CD14-positive monocyte (primary cell): ENCODE measurements around the gene CYRIA. TPM values are rescaled to one million over a fixed set of nuclear protein-coding genes. Genes with fewer than 3 reads are reported as not detected.

Source experiments
- DNase-seq, 3 donors: peaks; one replicate each; pipeline ENCODE4 v3.0.0-alpha.2; 2011 to 2022
- H2AFZ ChIP-seq: 2 replicates; pipeline ENCODE4 v1.6.0; 2012; ENCODE audit warnings: mild to moderate bottlenecking, low read depth, low read length, inconsistent platforms; ENCODE audit not compliant: insufficient read depth, poor library complexity, severe bottlenecking
- H3K27ac ChIP-seq, 2 donors: 1 replicate in 1 of 2; 2 replicates in 1 of 2; pipeline ENCODE4 v1.5.1; 2012 to 2013; ENCODE audit warnings: low read length in 2 of 2, control low read depth in 1 of 2, inconsistent platforms in 1 of 2, low read depth in 1 of 2, mild to moderate bottlenecking in 1 of 2
- H3K27me3 ChIP-seq, 2 donors: one replicate each; pipeline versions ENCODE4 v1.6.0 to v1.6.1; 2011 to 2013; ENCODE audit warnings: low read length in 2 of 2; ENCODE audit not compliant: control insufficient read depth in 2 of 2, insufficient read depth in 2 of 2
- H3K36me3 ChIP-seq, 2 donors: replicated peaks in 1 of 2; 1 replicate in 1 of 2; 2 replicates in 1 of 2; pipeline versions ENCODE4 v1.5.1 to v1.6.1; 2012 to 2013; ENCODE audit warnings: low read length in 2 of 2, control low read depth in 1 of 2, inconsistent platforms in 1 of 2, mild to moderate bottlenecking in 1 of 2; ENCODE audit not compliant: insufficient read depth in 2 of 2, control insufficient read depth in 1 of 2
- H3K4me1 ChIP-seq, 2 donors: 1 replicate in 1 of 2; 2 replicates in 1 of 2; pipeline versions ENCODE4 v1.5.1 to v1.6.1; 2012 to 2013; ENCODE audit warnings: low read length in 2 of 2, control low read depth in 1 of 2, inconsistent platforms in 1 of 2, mild to moderate bottlenecking in 1 of 2, moderate library complexity in 1 of 2; ENCODE audit not compliant: insufficient read depth in 2 of 2, control insufficient read depth in 1 of 2
- H3K4me2 ChIP-seq: replicated peaks from 2 replicates; pipeline ENCODE3; 2012; ENCODE audit warnings: low read length, moderate library complexity, mild to moderate bottlenecking; ENCODE audit not compliant: poor library complexity, severe bottlenecking; ENCODE audit errors: extremely low read depth
- H3K4me3 ChIP-seq, 3 experiments: fragments of 200-600 bp in 1 of 3; sonication (generic) in 1 of 3; replicated peaks in 1 of 3; 1 replicate in 2 of 3; 2 replicates in 1 of 3; pipeline ENCODE4 v1.5.1; 2011 to 2013; ENCODE audit warnings: low read length in 3 of 3, mild to moderate bottlenecking in 3 of 3, control low read depth in 2 of 3, low read depth in 2 of 3, inconsistent platforms in 1 of 3, moderate library complexity in 1 of 3
- H3K79me2 ChIP-seq: 2 replicates; pipeline ENCODE4 v1.6.0; 2012; ENCODE audit warnings: mild to moderate bottlenecking, control low read depth, inconsistent platforms, low read length, moderate library complexity; ENCODE audit not compliant: insufficient read depth
- H3K9ac ChIP-seq: 2 replicates; pipeline ENCODE4 v1.6.0; 2017; ENCODE audit warnings: low read length, mild to moderate bottlenecking; ENCODE audit not compliant: insufficient read depth, poor library complexity, severe bottlenecking
- H3K9me3 ChIP-seq, 2 donors: replicated peaks in 1 of 2; 1 replicate in 1 of 2; 2 replicates in 1 of 2; pipeline versions ENCODE4 v1.5.1 to v1.6.1; 2012 to 2013; ENCODE audit warnings: low read length in 2 of 2, control low read depth in 1 of 2; ENCODE audit not compliant: control insufficient read depth in 1 of 2, insufficient read depth in 1 of 2
- H4K20me1 ChIP-seq: 2 replicates; pipeline ENCODE4 v1.6.0; 2012; ENCODE audit warnings: mild to moderate bottlenecking, low read length, control low read depth, moderate library complexity; ENCODE audit not compliant: insufficient read depth
- H3K27ac Mint-ChIP-seq, 7 donors: one replicate each; pipeline ENCODE4 v1.8.0; 2020; ENCODE audit warnings: mild to moderate bottlenecking in 7 of 7, mixed read lengths in 7 of 7, moderate library complexity in 6 of 7, inconsistent platforms in 2 of 7
- H3K27me3 Mint-ChIP-seq, 3 donors: one replicate each; pipeline ENCODE4 v1.8.0; 2021 to 2022; ENCODE audit warnings: low read depth in 3 of 3, mild to moderate bottlenecking in 3 of 3, mixed read lengths in 3 of 3, moderate library complexity in 3 of 3, inconsistent platforms in 1 of 3
- H3K36me3 Mint-ChIP-seq, 2 donors: one replicate each; pipeline ENCODE4 v1.8.0; 2020; ENCODE audit warnings: mixed read lengths in 2 of 2, inconsistent platforms in 1 of 2, mild to moderate bottlenecking in 1 of 2
- H3K4me1 Mint-ChIP-seq: one replicate; pipeline ENCODE4 v1.8.0; 2020; ENCODE audit warnings: mild to moderate bottlenecking, mixed read lengths
- H3K4me3 Mint-ChIP-seq, 2 donors: one replicate each; pipeline ENCODE4 v1.8.0; 2020; ENCODE audit warnings: mild to moderate bottlenecking in 2 of 2, mixed read lengths in 2 of 2, moderate library complexity in 1 of 2
- H3K9me3 Mint-ChIP-seq, 7 donors: one replicate each; pipeline ENCODE4 v1.8.0; 2020 to 2022; ENCODE audit warnings: mixed read lengths in 7 of 7, mild to moderate bottlenecking in 6 of 7, moderate library complexity in 6 of 7, inconsistent platforms in 2 of 7
- WGBS: methylation state at CpG from one replicate; pipeline ENCODE4 v1.1.5; 2013; ENCODE audit warnings: missing lambda C conversion rate; ENCODE audit not compliant: insufficient coverage; 5-methylcytosine and 5-hydroxymethylcytosine counted together
- intact Hi-C, 2 donors: fragments of 100-400 bp; cut with micrococcal nuclease; formaldehyde crosslinking; loops; one replicate each; pipeline versions ENCODE4 v1.15.0 to v1.15.1; 2023
- polyA plus RNA-seq, 3 donors: library from polyadenylated mRNA; depleted of rRNA in 1 of 3; unstranded in 2 of 3; stranded (reverse) in 1 of 3; fragments of 300-500 nt in 2 of 3; fragments of >200 nt in 1 of 3; fragmentation: Illumina TruSeq in 2 of 3; gene quantifications; 1 replicate in 2 of 3; 2 replicates in 1 of 3; pipeline ENCODE4 v1.2.3, GENCODE V29; 2012 to 2021
- TF ChIP-seq, protein P1 (sequence below): fragments of 200-600 bp; IDR thresholded peaks from one replicate; pipeline ENCODE4 v1.8.0; 2022; ENCODE audit warnings: antibody characterized with exemption, mild to moderate bottlenecking

CYRIA gene
- polyA plus RNA-seq, 3 donors, result 55.9 to 101 (median 72.4) TPM

DNA sequence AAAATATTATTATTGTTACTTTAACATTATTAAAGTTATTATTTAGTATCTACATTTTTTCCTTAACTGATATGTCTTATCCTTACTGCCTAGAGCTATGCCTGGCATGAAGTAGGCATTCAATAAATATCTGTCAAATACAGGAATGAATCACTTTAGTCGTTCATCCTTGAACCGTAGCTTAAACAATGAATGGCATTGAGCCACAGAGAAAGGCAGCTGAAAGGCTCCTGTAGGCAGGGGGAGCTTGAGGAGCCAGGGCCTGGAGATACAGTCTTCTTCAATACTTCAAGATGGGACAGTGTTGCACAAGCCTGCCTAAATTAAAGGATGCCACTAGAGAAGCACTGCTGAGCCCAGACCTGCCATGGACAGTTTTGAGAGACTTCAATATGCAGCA is 22.5 kb downstream of the CYRIA start:
- no peaks in the 10 kb centered on the region for H3K27me3 ChIP-seq
- H3K36me3 Mint-ChIP-seq, result peaks cover 76 to 91% of the 10 kb centered on the region in 2 donors
- WGBS, result 100% methylated on average over 2 of the region's 2 CpGs
- no peaks in the 10 kb centered on the region for H3K9me3 ChIP-seq
- H3K4me2 ChIP-seq, result no peak overlapping the region
- no peak overlapping the region for H3K4me3 ChIP-seq
- H3K79me2 ChIP-seq, result peaks cover 88% of the 10 kb centered on the region
- peaks cover 37 to 86% of the 10 kb centered on the region in 2 donors for H3K36me3 ChIP-seq
- H3K27ac Mint-ChIP-seq, result peak overlapping the region in 2 of 7 donors; percentile 26 to 28
- DNase-seq, result no peak
- peaks cover 0 to 1% (median under 1%) of the 10 kb centered on the region in 3 donors for H3K27me3 Mint-ChIP-seq
- peaks cover 34 to 55% of the 10 kb centered on the region in 2 donors for H3K4me1 ChIP-seq
- H3K9me3 Mint-ChIP-seq, result peaks cover 0 to 3% (median 0%) of the 10 kb centered on the region in 7 donors
- H2AFZ ChIP-seq, result no peak overlapping the region
- H3K4me3 Mint-ChIP-seq, result no peak overlapping the region
- no peak overlapping the region for H3K9ac ChIP-seq
- TF ChIP-seq, protein P1, sequence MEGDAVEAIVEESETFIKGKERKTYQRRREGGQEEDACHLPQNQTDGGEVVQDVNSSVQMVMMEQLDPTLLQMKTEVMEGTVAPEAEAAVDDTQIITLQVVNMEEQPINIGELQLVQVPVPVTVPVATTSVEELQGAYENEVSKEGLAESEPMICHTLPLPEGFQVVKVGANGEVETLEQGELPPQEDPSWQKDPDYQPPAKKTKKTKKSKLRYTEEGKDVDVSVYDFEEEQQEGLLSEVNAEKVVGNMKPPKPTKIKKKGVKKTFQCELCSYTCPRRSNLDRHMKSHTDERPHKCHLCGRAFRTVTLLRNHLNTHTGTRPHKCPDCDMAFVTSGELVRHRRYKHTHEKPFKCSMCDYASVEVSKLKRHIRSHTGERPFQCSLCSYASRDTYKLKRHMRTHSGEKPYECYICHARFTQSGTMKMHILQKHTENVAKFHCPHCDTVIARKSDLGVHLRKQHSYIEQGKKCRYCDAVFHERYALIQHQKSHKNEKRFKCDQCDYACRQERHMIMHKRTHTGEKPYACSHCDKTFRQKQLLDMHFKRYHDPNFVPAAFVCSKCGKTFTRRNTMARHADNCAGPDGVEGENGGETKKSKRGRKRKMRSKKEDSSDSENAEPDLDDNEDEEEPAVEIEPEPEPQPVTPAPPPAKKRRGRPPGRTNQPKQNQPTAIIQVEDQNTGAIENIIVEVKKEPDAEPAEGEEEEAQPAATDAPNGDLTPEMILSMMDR, result no peak
- H3K27ac ChIP-seq, result no peak overlapping the region
- intact Hi-C loops, result no loop called here
- peaks cover 66% of the 10 kb centered on the region for H3K4me1 Mint-ChIP-seq
- H4K20me1 ChIP-seq, result peaks cover 99% of the 10 kb centered on the region

DNA sequence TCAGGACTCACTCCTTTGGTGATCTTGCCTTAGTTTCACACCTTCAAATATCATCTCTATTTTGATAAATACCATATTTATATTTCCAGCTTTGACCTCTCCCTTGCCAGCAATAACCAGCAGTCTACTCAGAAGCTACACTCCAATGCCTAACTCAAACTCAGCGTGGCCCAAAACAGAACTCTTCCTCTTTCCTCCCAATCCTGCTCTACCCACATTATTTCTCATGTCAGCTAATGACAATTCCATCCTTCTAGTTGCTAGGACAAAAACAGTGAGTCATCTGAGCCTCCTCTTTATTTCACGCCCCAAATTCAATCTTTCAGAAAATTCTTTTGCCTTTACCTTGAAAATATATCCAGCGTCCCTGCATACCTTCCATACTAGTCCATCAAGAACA is 23.5 kb downstream of the CYRIA start:
- no peak overlapping the region for H3K4me2 ChIP-seq
- H3K4me3 Mint-ChIP-seq, result peak overlapping the region in 1 of 2 donors; percentile 9
- intact Hi-C loops, result no loop called here

More for the DNA sequence above, 23.5 kb downstream of the CYRIA start:
- WGBS, result 83% methylated on average over 3 of the region's 3 CpGs
- H3K4me1 ChIP-seq, result peaks cover 38 to 59% of the 10 kb centered on the region in 2 donors
- H3K4me3 ChIP-seq, result no peak overlapping the region
- peaks cover 99% of the 10 kb centered on the region for H4K20me1 ChIP-seq
- H3K9ac ChIP-seq, result peak overlapping the region; percentile 27
- peaks cover 0 to 4% of the 10 kb centered on the region in 2 donors for H3K9me3 ChIP-seq
- TF ChIP-seq, protein P1, result no peak
- Mint-ChIP-seq H3K4me1 (peaks cover 65% of the 10 kb centered on the region), H3K27ac (peak overlapping the region in 6 of 7 donors; percentile 17 to 86 (median 38)), H3K36me3 (peaks cover 77 to 91% of the 10 kb centered on the region in 2 donors), H3K27me3 (peaks cover 0 to 4% (median 1%) of the 10 kb centered on the region in 3 donors), H3K9me3 (peaks cover 2 to 9% (median 3%) of the 10 kb centered on the region in 7 donors)
- peaks cover 87% of the 10 kb centered on the region for H3K79me2 ChIP-seq
- peak in 1 of 3 donors; percentile 59 for DNase-seq
- peaks cover 45 to 86% of the 10 kb centered on the region in 2 donors for H3K36me3 ChIP-seq
- H3K27me3 ChIP-seq, result no peaks in the 10 kb centered on the region
- H2AFZ ChIP-seq, result no peak overlapping the region
- peak overlapping the region in 1 of 2 donors; percentile 68 for H3K27ac ChIP-seq
